ENCODE measurements around the gene TDP1.
A peak's percentile ranks its signal among the peaks of the same experiment; 100 is the strongest.

GRCh38 chr14:89955745-89956660, at the start of gene TDP1:
- TF ChIP-seq CTCF (IDR thresholded peaks at IDR 0.05) = peak in 2 of 3 experiments; percentile 29 to 32
- TF ChIP-seq POLR2A (IDR thresholded peaks at IDR 0.05) = peak; percentile 13
